IPS DF 6.9 (cell line): ENCODE data around the gene DNAJC30.

Experiments
- DNase-seq: peaks from one replicate; pipeline ENCODE4 v3.0.0-alpha.2; 2013; ENCODE audit warnings: low read depth, low spot score
- H3K27ac ChIP-seq: one replicate; pipeline ENCODE4 v1.5.1; 2013; ENCODE audit warnings: low read length, control low read depth
- H3K27me3 ChIP-seq: 2 replicates; pipeline ENCODE4 v1.6.1; 2013; ENCODE audit warnings: mild to moderate bottlenecking, low read length; ENCODE audit not compliant: control insufficient read depth, insufficient read depth
- H3K36me3 ChIP-seq: 2 replicates; pipeline ENCODE4 v1.6.1; 2013; ENCODE audit warnings: low read length; ENCODE audit not compliant: control insufficient read depth, insufficient read depth
- H3K4me1 ChIP-seq: 2 replicates; pipeline ENCODE4 v1.6.1; 2013; ENCODE audit warnings: low read length; ENCODE audit not compliant: control insufficient read depth, insufficient read depth
- H3K4me3 ChIP-seq: 2 replicates; pipeline ENCODE4 v1.5.1; 2013; ENCODE audit warnings: mild to moderate bottlenecking, low read length
- H3K9me3 ChIP-seq: 2 replicates; pipeline ENCODE4 v1.6.1; 2013; ENCODE audit warnings: low read length, inconsistent platforms; ENCODE audit not compliant: control insufficient read depth, insufficient read depth
- WGBS: extraction: QIAGEN DNeasy Blood & Tissue Kit; methylation state at CpG from one replicate; pipeline ENCODE4 v1.1.7; 2013; ENCODE audit warnings: mixed read lengths, missing lambda C conversion rate; ENCODE audit not compliant: insufficient read length, insufficient coverage; 5-methylcytosine and 5-hydroxymethylcytosine counted together

DNAJC30 gene

DNA sequence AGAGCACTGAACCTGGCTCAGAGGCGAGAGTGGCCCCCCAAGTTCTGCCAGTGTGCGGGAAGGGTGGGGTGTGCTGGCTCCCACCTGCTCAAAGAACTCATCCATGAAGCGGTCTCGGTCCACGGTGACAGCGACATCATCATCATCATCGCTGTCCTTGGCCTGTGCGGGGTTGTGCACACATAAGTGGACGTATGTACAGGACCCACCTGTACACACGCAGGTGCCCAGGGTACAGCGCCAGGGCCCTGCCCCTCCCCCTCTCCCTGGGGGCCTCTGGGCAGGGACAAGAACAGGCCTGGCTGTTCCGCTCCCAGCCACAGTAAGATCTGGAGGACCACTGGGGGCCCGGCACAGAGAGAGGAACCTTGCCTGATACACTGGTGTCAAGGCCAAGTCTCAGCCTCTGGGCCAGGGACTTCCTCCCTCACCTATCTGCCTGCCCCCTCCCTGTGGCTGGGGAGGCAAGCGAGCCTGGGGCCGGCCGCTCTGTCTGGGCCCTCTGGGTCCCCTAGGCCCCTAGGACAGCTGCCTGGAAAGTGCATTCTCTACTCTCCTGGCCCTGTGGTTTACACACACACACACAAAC, 25.8 kb upstream of the DNAJC30 start:
- no peak for DNase-seq
- Histone ChIP-seq H3K4me1 (peaks cover 2% of the 10 kb centered on the region; the same call in 1 of the 2 replicates), H3K36me3 (no peaks in the 10 kb centered on the region), H3K27me3 (no peaks in the 10 kb centered on the region), H3K4me3 (peak overlapping the region; percentile 5; the same call in 1 of the 2 replicates), H3K27ac (no peak overlapping the region), H3K9me3 (no peaks in the 10 kb centered on the region)
- WGBS = no CpG with 5 or more reads among the region's 16 CpGs

DNA sequence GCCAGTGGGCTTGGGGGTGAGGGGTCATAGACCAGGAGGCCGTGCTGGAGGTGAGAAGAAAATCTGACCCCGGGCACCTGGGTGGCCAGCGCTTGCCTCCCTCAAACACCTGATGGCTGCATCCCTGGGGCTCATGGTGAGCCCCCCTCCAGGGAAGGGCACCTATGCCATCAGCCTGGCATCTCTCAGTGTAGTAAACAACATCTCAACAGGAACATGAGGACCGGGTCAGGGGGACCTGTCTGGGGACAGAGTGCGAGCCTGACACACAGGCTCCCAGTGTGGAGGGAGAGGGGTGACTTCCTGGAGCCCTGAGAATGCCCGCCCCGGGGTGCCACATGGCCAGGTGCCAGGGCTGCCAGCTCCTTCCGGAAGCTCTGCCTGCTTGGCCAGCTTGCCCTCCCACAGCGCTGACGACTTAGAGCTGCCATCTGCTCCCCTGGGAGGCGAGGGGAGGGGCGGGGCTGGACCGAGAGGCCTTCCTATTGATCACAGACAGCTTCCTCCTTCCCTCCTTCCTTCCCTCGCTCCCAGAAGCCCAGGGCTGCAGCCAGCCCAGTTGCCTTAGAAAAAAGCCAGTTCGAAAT, 23.9 kb upstream of the DNAJC30 start:
- H3K4me3 ChIP-seq = no peak overlapping the region
- peaks cover 7% of the 10 kb centered on the region for H3K4me1 ChIP-seq
- DNase-seq = no peak
- H3K36me3 ChIP-seq = no peaks in the 10 kb centered on the region
- WGBS = no CpG with 5 or more reads among the region's 15 CpGs
- no peaks in the 10 kb centered on the region for H3K9me3 ChIP-seq
- H3K27me3 ChIP-seq = no peaks in the 10 kb centered on the region
- H3K27ac ChIP-seq = no peak overlapping the region

DNA sequence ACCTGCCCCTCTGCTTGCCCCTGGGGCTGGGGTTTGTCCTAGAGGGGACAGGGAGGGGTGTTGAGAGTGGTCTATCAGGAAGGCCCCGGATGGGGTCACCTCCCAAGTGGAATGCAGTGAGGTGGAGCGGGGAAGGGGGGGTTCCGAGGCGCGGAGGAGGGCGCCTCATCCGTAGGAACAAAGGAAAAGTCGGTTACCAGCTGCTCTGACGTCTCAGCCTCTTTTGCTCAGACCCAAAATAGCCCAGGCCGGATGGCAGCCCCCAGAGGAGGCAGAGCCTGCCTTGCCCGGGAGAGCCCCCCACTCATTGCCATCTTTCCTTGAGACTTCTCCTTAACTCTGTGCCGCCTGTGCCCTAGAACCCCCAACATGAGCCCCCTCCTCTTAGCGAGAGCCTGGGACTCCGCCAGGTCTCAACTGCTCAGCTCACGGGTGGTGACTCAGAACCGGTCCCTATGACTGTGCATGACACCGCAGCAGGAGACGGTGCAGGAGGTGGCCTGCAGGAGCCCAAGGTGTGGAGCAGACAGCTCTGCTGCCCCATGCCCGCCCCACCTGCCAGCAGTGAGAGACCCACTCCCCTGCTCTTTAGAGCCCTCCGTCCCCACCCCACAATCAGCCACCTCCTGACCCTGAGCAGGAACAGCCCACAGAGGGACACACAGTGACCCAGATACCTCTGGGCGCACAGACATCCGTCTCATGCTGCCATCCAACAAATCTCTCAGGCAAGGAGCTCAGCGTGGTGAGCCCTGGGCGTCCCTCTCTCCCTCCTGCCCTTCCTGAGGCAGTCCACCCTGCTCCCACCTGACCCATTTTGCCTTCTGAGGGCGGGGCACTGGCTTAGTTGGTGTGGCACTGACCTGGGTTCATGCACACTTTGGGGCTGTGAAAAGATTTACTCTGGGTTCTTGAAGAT, 23.1 kb upstream of the DNAJC30 start:
- H3K4me3 ChIP-seq = no peak overlapping the region
- no peak overlapping the region for H3K27ac ChIP-seq
- no peaks in the 10 kb centered on the region for H3K9me3 ChIP-seq
- no peaks in the 10 kb centered on the region for H3K27me3 ChIP-seq
- DNase-seq = no peak
- H3K36me3 ChIP-seq = no peaks in the 10 kb centered on the region
- no CpG with 5 or more reads among the region's 25 CpGs for WGBS
- peaks cover 7% of the 10 kb centered on the region for H3K4me1 ChIP-seq

DNA sequence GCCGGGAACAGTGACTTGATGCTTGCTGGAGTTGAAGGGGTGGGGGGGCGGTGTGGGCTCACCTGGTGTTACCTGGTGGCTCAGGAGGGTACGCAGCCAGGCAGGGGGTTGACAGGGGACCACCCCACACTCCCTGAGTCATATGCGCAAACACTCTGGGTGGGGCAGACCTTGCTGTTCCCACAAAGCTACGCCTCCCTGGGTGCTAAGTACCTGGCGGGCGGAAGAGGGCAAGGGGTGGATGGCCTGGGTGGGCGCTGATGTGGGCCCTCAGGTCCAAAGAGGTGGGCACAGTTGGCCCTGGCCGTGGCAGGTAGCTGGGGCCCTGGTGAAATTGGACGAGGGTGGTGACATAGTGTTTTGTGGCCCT, 22.3 kb upstream of the DNAJC30 start:
- Histone ChIP-seq H3K27ac (no peak overlapping the region), H3K36me3 (no peaks in the 10 kb centered on the region), H3K4me1 (peaks cover 7% of the 10 kb centered on the region), H3K9me3 (no peaks in the 10 kb centered on the region), H3K4me3 (no peak overlapping the region), H3K27me3 (no peaks in the 10 kb centered on the region)
- DNase-seq = no peak
- WGBS = no CpG with 5 or more reads among the region's 10 CpGs

DNA sequence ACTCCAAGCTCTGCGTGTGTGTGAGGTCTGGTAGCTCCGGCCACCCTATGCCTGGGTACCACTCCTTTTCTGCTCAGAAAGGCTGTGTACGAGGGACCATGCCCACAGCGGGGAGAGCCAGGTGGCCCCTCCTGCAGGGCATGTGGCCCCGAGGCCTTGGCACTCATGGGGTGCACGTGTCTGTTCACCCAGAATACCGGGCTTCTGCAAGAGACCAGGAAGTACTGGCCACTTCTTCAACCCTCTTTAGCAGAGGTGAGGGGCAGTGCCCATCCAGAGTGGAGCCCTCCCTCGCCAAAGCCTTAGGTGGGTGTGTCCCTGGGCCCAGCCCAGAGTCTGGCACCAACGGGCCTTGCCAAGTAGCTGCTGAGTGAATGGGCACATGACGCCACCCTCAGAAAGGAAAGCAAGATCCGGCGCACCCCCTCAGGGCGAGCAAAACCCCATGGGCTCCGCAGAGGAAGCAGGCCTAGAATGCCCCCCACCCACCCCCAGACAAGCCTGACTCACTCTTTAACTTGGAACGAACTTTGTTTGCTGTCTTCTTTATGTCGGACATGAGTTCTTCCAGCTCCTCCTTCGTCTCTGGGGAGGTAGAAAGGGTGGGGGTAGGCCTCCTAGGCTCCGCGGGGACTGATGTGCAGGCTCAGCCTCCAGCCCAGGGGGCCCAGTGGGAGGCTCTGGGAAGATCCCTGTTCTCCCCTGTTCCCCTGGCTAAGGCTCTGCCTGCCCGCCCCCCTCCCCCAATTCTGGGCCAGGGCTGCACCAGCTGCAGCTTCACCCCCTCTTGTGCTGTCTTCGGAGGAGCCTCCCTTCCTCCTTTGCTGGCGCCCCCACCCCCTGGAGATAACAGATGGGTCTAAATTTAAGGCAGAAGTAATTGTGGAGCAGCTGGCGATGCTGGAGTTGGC, 21.6 kb upstream of the DNAJC30 start:
- Histone ChIP-seq H3K9me3 (no peaks in the 10 kb centered on the region), H3K27me3 (no peaks in the 10 kb centered on the region), H3K4me1 (peaks cover 7% of the 10 kb centered on the region), H3K27ac (no peak overlapping the region), H3K4me3 (no peak overlapping the region), H3K36me3 (no peaks in the 10 kb centered on the region)
- WGBS = no CpG with 5 or more reads among the region's 23 CpGs
- DNase-seq = no peak

DNA sequence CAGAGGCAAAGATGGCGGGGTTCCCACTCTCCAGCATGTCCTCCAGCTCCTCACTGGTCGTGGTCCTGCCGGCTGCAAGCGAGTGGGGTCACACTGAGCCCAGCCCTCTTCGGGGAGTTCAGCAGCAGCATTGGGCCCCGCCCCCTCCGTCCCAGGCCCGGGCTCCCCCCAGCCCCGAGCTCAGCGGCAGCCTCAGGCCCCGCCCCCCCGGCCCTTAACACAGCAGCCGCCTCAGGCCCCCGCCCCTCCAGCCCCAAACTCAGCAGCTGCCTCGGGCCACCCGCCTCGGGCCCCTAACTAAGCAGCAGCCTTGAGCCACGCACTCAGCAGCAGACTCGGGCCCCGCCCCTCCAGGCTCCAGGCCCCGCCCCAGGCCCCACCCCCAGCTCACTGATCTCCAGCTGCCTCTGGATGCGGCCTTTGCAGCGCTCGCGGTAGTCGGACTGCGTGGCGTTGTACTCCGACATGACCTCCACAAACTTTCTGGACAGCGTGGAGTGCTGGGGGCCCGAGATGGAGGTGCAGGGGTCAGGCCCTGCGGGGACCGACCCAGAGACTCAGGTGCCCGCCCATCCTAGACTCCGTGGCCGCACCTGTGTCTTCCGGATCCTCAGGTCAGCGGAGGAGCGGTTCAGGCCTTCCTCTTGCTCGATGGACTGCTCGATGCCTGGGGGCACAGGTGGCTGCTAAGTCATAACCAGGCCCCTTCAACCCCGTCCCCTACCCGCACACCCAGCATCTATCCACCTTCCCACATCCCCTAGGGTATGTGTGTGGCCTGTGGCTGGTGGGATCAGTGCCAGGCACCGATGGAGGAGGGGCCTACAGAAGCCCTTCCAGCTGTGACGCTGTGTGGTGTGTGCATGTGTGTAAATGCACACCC, 20.7 kb upstream of the DNAJC30 start:
- no peaks in the 10 kb centered on the region for H3K9me3 ChIP-seq
- no peak overlapping the region for H3K27ac ChIP-seq
- peaks cover 7% of the 10 kb centered on the region for H3K4me1 ChIP-seq
- 0 out of 2 replicates have a peak, but pooled peaks cover 5% of the 10 kb centered on the region for H3K36me3 ChIP-seq
- H3K4me3 ChIP-seq = peak overlapping the region; percentile 17; the same call in 1 of the 2 replicates
- H3K27me3 ChIP-seq = no peaks in the 10 kb centered on the region
- no CpG with 5 or more reads among the region's 45 CpGs for WGBS
- peak; percentile 47 for DNase-seq

DNA sequence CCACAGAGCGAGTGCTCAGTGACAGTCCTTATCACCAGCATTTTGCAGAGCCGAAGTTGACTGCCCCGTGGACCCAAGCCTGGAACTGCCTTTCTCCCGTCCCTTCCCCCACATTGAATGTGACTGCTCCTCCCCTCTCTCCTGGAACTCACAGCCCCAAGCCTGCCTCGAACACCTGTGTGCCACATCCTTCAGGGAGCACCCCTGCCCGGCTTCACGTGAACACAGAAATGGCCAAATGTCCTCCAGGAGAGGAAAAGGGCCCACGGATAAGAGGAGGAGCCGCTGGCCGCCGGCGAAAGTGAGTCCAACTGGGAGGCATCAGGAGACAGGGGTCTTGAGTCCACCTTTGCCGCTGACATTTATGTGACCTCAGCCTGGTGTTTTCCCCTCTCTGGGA, 20.0 kb upstream of the DNAJC30 start:
- no peak for DNase-seq
- H3K36me3 ChIP-seq = 0 out of 2 replicates have a peak, but pooled peaks cover 8% of the 10 kb centered on the region
- no peaks in the 10 kb centered on the region for H3K27me3 ChIP-seq
- peak overlapping the region; percentile 17; the same call in 1 of the 2 replicates for H3K4me3 ChIP-seq
- no peaks in the 10 kb centered on the region for H3K9me3 ChIP-seq
- H3K27ac ChIP-seq = no peak overlapping the region
- H3K4me1 ChIP-seq = peaks cover 7% of the 10 kb centered on the region; the same call in 1 of the 2 replicates
- WGBS = no CpG with 5 or more reads among the region's 13 CpGs

DNA sequence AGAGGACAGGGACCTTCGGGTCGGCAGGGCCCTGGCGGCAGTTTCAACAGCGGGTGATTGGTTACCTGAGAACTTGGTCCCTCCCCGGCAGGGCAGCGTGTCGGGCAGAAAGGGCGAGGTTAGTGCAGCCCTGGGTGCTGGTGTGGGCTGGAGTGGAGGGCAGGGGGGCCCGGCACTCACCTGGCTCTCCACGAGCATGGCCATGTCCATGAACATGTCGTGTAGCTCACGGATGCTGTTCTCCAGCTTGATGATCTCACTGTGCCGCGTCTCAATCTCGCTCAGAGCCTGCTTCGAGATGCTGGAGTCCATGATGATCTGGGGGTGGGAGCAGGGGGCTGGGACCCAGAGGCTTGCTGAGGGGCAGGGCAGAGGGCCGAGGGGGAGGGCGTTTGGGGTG, 19.4 kb upstream of the DNAJC30 start:
- WGBS = no CpG with 5 or more reads among the region's 18 CpGs
- Histone ChIP-seq H3K4me3 (no peak overlapping the region), H3K4me1 (peaks cover 7% of the 10 kb centered on the region; the same call in 1 of the 2 replicates)

DNA sequence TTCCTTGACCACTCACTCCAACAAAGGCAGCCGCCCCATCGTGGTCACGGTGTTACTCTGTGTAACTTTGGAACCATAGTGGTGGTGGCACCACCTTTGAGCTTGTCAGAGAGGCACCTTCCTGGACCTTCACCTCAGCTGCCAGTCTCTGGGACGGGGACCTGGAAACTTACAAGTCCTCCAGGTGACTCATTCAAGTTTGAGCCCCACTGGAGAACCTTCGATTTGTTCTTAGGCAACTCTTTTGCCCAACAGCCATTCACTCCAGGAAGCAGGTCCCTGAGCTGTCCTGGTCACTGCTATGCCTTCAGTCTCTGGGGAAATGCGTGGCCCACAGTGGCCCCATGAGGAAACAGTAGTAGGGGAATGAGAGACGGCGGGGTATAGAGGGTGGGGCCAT, 19.0 kb upstream of the DNAJC30 start:
- Histone ChIP-seq H3K4me1 (peaks cover 7% of the 10 kb centered on the region; the same call in 1 of the 2 replicates), H3K27me3 (no peaks in the 10 kb centered on the region), H3K9me3 (no peaks in the 10 kb centered on the region), H3K4me3 (no peak overlapping the region), H3K27ac (no peak overlapping the region), H3K36me3 (peaks cover 10% of the 10 kb centered on the region)
- no peak for DNase-seq
- no CpG with 5 or more reads among the region's 8 CpGs for WGBS

More for the DNA sequence above, 19.4 kb upstream of the DNAJC30 start:
- Histone ChIP-seq H3K36me3 (0 out of 2 replicates have a peak, but pooled peaks cover 8% of the 10 kb centered on the region), H3K27me3 (no peaks in the 10 kb centered on the region), H3K27ac (no peak overlapping the region), H3K9me3 (no peaks in the 10 kb centered on the region)
- DNase-seq = no peak
